Nephron (organoid): ENCODE data around the gene DCK.
"Not testable (repeated sequence)": the region's sequence is repeated elsewhere in the genome, so short reads cannot be mapped to it uniquely, and the experiment has no call there.

Source experiments
- H3K27ac Mint-ChIP-seq, 3 experiments: 2 replicates each; pipeline ENCODE4 v1.8.0; 2020; ENCODE audit warnings: mixed read lengths in 3 of 3, mild to moderate bottlenecking in 2 of 3, moderate library complexity in 1 of 3
- H3K27me3 Mint-ChIP-seq: 2 replicates; pipeline ENCODE4 v1.8.0; 2021; ENCODE audit warnings: low read depth, mild to moderate bottlenecking, moderate library complexity, mixed read lengths
- H3K36me3 Mint-ChIP-seq: 2 replicates; pipeline ENCODE4 v1.8.0; 2020; ENCODE audit warnings: low read depth, mixed read lengths
- H3K4me1 Mint-ChIP-seq: 2 replicates; pipeline ENCODE4 v1.8.0; 2020; ENCODE audit warnings: mixed read lengths
- H3K4me3 Mint-ChIP-seq, 3 experiments: 2 replicates each; pipeline ENCODE4 v1.8.0; 2020; ENCODE audit warnings: mild to moderate bottlenecking in 3 of 3, mixed read lengths in 3 of 3, moderate library complexity in 2 of 3
- H3K9me3 Mint-ChIP-seq: 2 replicates; pipeline ENCODE4 v1.8.0; 2020; ENCODE audit warnings: mixed read lengths
- TF ChIP-seq, protein P1 (sequence below), 3 experiments: fragments of 200-600 bp; sonication (generic); IDR thresholded peaks; one replicate each; pipeline ENCODE4 v1.5.0; 2021; ENCODE audit warnings: antibody characterized with exemption in 3 of 3; ENCODE audit not compliant: unreplicated experiment in 3 of 3

Gene DCK

DNA sequence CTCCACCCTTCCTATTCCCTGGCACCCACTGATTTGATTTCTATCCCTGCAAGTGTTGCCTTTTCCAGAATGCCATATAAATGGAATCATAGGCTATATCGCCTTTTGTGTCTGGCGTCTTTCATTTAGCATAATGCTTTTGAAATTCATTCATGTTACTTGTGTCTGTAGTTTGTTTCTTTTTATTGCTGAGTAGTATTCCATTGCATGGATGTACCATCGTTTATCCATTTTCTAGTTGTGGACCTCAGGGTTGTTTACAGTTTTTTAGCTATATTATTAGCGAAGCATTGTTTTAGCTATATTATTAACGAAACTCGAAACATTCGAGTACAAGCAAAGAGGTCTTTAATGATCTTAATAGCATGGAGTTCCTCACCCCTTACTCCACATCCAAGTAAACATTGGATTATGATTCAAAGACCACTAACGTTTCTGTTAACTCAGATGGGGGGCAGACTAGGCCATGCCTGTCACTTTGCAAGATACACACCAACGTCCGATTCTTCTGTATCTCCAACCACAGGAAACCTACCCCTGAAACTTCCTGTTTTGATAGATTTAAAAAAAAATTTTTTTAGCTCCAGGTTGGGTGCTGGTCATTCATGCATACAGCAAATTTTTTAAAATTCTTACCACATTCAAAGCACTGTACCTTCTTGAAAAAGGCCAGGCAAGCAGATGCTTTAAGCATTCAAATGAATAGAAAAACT lies 1.1 kb downstream of the DCK start:
- H3K36me3 Mint-ChIP-seq: peaks cover 27% of the 10 kb centered on the region
- H3K27ac Mint-ChIP-seq: peak overlapping the region; percentile 88 to 96 (median 94)
- TF ChIP-seq, protein P1, sequence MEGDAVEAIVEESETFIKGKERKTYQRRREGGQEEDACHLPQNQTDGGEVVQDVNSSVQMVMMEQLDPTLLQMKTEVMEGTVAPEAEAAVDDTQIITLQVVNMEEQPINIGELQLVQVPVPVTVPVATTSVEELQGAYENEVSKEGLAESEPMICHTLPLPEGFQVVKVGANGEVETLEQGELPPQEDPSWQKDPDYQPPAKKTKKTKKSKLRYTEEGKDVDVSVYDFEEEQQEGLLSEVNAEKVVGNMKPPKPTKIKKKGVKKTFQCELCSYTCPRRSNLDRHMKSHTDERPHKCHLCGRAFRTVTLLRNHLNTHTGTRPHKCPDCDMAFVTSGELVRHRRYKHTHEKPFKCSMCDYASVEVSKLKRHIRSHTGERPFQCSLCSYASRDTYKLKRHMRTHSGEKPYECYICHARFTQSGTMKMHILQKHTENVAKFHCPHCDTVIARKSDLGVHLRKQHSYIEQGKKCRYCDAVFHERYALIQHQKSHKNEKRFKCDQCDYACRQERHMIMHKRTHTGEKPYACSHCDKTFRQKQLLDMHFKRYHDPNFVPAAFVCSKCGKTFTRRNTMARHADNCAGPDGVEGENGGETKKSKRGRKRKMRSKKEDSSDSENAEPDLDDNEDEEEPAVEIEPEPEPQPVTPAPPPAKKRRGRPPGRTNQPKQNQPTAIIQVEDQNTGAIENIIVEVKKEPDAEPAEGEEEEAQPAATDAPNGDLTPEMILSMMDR (IDR thresholded peaks at IDR 0.05; ENCODE audit: unreplicated experiment in 3 of 3): no peak
- H3K9me3 Mint-ChIP-seq: peaks cover under 1% of the 10 kb centered on the region
- H3K4me1 Mint-ChIP-seq: peaks cover 37% of the 10 kb centered on the region
- no peaks in the 10 kb centered on the region for H3K27me3 Mint-ChIP-seq
- H3K4me3 Mint-ChIP-seq: peak overlapping the region; percentile 86 to 95 (median 93)

DNA sequence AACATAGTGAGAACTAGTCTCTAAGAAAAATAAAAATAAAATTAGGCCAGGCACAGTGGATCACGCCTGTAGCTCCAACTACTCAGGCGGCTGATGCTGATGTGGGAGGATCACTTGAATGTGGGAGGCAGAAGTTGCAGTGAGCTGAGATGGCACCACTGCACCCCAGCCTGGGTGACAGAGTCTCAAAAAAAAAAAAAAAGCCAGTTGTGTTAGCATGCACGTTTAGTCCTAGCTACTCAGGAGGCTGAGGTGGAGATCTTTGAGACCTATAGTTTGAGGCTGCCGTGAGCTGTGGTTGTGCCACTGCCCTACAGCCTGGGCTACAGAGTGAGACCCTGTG lies 2.5 kb downstream of the DCK start:
- TF ChIP-seq, protein P1 (IDR thresholded peaks at IDR 0.05; ENCODE audit: unreplicated experiment in 3 of 3): no peak
- Mint-ChIP-seq H3K27ac (peak overlapping the region in 2 of 3 experiments; percentile 61 to 88), H3K9me3 (peaks cover 15% of the 10 kb centered on the region), H3K4me1 (peaks cover 37% of the 10 kb centered on the region), H3K27me3 (no peaks in the 10 kb centered on the region), H3K4me3 (peak overlapping the region; percentile 86 to 95 (median 93)), H3K36me3 (peaks cover 42% of the 10 kb centered on the region)

DNA sequence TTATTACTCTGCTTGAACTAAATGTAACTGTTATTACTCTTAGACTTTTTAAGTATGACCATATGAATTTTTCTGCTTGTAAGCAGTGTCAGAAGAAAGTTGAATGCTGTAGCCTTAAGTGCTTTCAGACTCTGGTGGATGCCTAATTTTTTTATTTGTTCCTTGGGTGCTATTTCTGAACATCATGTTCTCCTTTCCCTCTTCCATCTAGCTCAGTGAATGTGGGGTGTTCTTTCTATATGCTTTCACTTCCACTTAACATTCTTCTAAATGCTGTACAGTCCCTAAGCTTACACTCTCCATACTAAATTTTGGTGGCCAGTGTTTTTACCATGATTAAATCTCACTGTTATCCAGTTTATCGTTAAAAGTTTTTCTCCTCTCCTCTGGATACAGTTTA lies 3.6 kb downstream of the DCK start:
- Mint-ChIP-seq H3K4me1 (peaks cover 37% of the 10 kb centered on the region), H3K27me3 (no peaks in the 10 kb centered on the region)

DNA sequence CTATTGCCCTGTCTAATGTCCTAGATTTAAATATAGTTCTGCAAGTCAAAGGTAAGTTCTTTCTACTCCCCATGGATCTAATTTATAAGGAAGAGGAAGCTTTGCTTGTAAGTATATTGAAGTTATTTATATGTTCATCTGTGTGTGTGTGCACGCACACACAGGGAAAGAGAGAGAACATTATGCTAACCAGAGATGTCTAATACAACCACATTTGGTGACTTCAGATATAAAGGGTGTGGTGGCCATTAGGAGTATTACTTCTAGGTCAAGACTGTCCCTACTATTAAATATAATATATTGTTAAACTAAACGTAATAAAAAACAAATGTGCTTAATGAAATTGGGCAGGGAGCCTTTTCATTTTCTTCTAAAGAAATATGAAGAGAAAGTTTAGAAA lies 4.1 kb downstream of the DCK start:
- H3K9me3 Mint-ChIP-seq: peaks cover 29% of the 10 kb centered on the region
- peak overlapping the region; percentile 48 to 95 (median 86) for H3K4me3 Mint-ChIP-seq
- peak overlapping the region in 2 of 3 experiments; percentile 30 to 61 for H3K27ac Mint-ChIP-seq
- H3K4me1 Mint-ChIP-seq: peaks cover 37% of the 10 kb centered on the region
- H3K36me3 Mint-ChIP-seq: peaks cover 57% of the 10 kb centered on the region
- TF ChIP-seq, protein P1 (IDR thresholded peaks at IDR 0.05; ENCODE audit: unreplicated experiment in 3 of 3): no peak
- no peaks in the 10 kb centered on the region for H3K27me3 Mint-ChIP-seq

More for the DNA sequence above, 3.6 kb downstream of the DCK start:
- Mint-ChIP-seq H3K36me3 (peaks cover 52% of the 10 kb centered on the region), H3K27ac (peak overlapping the region in 2 of 3 experiments; percentile 30 to 61), H3K9me3 (peaks cover 25% of the 10 kb centered on the region), H3K4me3 (peak overlapping the region; percentile 48 to 95 (median 86))
- TF ChIP-seq, protein P1 (IDR thresholded peaks at IDR 0.05; ENCODE audit: unreplicated experiment in 3 of 3): no peak

DNA sequence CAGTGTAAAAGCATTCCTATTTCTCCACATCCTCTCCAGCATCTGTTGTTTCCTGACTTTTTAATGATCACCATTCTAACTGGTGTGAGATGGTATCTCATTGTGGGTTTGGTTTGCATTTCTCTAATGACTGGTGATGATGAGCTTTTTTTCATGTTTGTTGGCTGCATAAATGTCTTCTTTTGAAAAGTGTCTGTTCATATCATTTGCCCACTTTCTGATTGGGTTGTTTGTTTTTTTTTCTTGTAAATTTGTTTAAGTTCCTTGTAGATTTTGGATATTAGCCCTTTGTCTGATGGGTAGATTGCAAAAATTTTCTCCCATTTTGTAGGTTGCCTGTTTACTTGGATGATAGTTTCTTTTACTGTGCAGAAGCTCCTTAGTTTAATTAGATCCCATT lies 6.2 kb downstream of the DCK start:
- not testable (repeated sequence) for H3K4me3 Mint-ChIP-seq, H3K27me3 Mint-ChIP-seq, H3K27ac Mint-ChIP-seq
- H3K4me1 Mint-ChIP-seq: peaks cover 35% of the 10 kb centered on the region
- peaks cover 38% of the 10 kb centered on the region for H3K9me3 Mint-ChIP-seq
- peaks cover 73% of the 10 kb centered on the region for H3K36me3 Mint-ChIP-seq

DNA sequence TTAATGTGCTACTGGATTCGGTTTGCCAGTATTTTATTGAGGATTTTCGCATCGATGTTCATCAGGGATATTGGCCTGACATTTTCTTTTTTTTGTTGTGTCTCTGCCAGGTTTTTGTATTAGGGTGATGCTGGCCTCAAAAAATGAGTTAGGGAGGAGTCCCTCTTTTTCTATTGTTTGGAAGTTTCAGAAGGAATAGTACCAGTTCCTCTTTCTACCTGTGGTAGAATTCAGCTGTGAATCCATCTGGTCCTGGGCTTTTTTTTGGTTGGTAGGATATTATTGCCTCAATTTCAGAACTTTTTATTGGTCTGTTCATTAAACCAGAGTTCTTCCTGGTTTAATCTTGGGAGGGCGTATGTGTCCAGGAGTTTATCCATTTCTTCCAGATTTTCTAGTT lies 7.9 kb downstream of the DCK start:
- H3K27ac Mint-ChIP-seq, H3K4me3 Mint-ChIP-seq, H3K27me3 Mint-ChIP-seq: not testable (repeated sequence)
- Mint-ChIP-seq H3K36me3 (peaks cover 68% of the 10 kb centered on the region), H3K9me3 (peaks cover 38% of the 10 kb centered on the region), H3K4me1 (peaks cover 18% of the 10 kb centered on the region)

DNA sequence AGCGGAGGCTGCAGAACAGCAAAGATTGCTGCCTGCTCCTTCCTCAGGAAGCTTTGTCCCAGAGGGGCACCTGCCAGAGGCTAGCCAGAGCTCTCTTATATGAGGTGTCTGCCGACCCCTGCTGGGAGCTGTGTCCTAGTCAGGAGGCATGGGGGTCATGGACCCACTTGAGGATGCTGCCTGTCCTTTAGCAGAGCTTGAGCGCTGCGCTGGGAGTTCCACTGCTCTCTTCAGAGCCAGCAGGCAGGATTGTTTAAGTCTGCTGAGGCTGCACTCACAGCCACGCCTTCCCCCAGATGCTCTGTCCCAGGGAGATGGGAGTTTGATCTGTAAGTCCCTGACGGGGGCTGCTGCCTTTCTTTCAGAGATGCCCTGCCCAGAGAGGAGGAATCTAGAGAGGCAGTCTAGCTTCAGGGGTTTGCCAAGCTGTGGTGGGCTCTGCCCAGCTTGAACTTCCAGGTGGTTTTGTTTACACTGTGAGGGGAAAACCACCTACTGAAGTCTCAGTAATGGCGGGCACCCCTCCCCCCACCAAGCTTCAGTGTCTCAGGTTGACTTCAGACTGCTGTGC lies 10.9 kb downstream of the DCK start:
- TF ChIP-seq, protein P1 (IDR thresholded peaks at IDR 0.05; ENCODE audit: unreplicated experiment in 3 of 3): no peak

DNA sequence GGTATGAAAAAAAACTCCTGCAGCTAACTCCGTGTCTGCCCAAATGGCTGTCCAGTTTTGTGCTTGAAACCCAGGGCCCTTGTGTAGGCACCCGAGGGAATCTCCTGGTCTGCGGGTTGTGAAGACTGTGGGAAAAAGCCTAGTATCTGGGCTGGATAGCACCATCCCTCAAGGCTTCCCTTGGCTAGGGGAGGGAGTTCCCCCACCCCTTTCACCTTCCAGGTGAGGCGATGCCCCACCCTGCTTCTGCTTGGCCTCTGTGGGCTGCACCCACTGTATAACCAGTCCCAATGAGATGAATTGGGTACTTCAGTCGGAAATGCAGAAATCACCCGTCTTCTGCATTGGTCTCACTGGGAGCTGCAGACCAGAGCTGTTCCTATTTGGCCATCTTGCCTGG lies 11.6 kb downstream of the DCK start:
- not testable (repeated sequence) for H3K4me1 Mint-ChIP-seq, H3K4me3 Mint-ChIP-seq, H3K27me3 Mint-ChIP-seq
- peak overlapping the region in 1 of 3 experiments; percentile 73 for H3K27ac Mint-ChIP-seq
- H3K9me3 Mint-ChIP-seq: peaks cover 33% of the 10 kb centered on the region
- peaks cover 41% of the 10 kb centered on the region for H3K36me3 Mint-ChIP-seq

More for the DNA sequence above, 10.9 kb downstream of the DCK start:
- H3K4me1 Mint-ChIP-seq: peaks cover 5% of the 10 kb centered on the region
- no peaks in the 10 kb centered on the region for H3K27me3 Mint-ChIP-seq
- H3K27ac Mint-ChIP-seq: peak overlapping the region in 1 of 3 experiments; percentile 73
- H3K4me3 Mint-ChIP-seq: no peak overlapping the region
- peaks cover 38% of the 10 kb centered on the region for H3K9me3 Mint-ChIP-seq
- peaks cover 48% of the 10 kb centered on the region for H3K36me3 Mint-ChIP-seq
